ENCODE data around the gene JAG2.

JAG2 gene

DNA sequence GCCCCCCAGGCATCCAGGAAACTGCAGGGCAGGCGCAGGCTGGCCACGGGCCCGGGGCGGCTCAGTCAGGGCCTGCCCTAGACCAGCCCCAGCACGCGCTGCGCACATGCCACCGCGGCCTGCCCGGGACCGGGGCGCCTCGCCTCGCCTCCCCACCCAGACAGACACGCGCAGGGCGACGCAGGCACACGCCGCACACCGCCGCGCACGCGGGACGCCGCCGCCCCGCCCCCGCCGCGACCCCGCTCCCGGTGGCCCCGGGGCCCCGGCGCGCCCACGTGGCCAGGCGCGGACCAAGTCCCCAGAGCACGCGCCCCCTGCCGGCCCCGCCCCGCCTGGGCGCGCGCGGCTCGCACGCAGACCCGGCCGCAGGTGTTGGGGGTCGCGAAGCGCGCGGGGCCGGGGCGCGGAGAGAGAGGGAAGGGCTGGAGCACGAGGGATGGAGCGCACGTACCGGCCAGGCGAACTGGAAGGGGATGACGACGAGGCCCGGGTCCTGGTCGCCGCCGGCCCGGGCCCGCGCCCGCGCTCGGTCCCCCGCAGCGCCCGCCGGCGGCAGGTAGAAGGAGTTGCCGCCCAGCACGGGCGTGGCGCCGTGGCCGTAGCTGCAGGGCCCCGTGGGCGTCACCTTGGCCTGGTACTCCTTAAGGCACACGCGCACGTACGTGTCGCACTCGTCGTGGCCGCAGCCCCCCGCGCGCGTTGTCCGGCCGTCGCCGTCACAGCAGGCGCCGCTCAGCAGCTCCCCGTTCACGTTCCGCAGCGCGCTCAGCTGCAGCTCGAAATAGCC lies 1.1 kb downstream of the JAG2 start:
- TF ChIP-seq EZH2 (IDR thresholded peaks at IDR 0.05): no peak
- no peak for DNase-seq (ENCODE audit: low read depth, low spot score)
- Histone ChIP-seq H3K9ac (ENCODE audit: insufficient read length) (peak overlapping the region; percentile 32), H3K9me3 (ENCODE audit: low read depth, low read length) (no peaks in the 10 kb centered on the region), H3K4me3 (peak overlapping the region; percentile 84), H3K27ac (no peak overlapping the region), H3K36me3 (ENCODE audit: insufficient read depth, low read length) (no peaks in the 10 kb centered on the region)

DNA sequence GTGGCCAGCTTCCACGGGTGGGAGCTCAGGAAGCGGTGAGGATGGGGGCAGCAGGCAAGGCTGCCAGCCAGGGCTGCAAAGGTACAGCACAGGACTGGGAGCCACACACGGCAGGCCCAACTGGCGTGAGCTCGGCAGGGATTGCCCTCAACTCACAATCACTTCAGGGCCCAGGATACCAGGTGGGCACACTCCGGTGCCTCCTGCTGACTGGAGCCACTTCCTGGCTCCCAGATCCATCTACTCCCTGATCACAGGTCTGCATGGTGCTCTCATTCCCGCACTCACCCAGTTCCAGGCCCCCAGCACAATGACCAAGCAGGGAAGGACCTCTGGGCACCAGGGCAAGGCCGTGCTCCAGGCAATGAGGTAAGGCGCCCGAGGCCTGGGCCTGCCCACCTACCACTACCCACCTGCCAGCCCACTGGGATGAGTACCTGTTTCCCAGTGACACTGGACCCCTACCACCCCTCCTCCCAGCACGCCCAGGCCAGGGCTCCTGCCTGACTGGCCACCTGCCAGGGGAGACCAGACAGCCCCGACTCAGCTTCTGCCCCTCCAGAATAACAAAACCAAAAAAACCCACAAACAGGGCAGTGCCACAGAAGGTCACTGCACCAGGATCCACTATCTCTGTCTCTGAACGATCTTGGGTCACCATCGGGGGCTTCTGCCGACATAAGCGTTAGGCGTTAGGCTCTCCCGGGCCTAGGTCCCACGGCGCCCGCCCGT lies 1.8 kb downstream of the JAG2 start:
- Histone ChIP-seq H3K27ac (no peak overlapping the region), H3K9ac (ENCODE audit: insufficient read length) (no peak overlapping the region)

GRCh38 chr14:105165761-105166485 lies 2.7 kb downstream of the JAG2 start:
- DNase-seq (ENCODE audit: low read depth, low spot score): no peak
- Histone ChIP-seq H3K36me3 (ENCODE audit: insufficient read depth, low read length) (no peaks in the 10 kb centered on the region), H3K27ac (no peak overlapping the region), H3K4me3 (no peak overlapping the region), H3K9me3 (ENCODE audit: low read depth, low read length) (no peaks in the 10 kb centered on the region), H3K9ac (ENCODE audit: insufficient read length) (no peak overlapping the region)
- no peak for TF ChIP-seq POLR2AphosphoS5 (IDR thresholded peaks at IDR 0.05; ENCODE audit: borderline replicate concordance, low read depth, low read length)
- no peak for TF ChIP-seq FOXP2 (optimal IDR thresholded peaks at IDR 0.05; ENCODE audit: control extremely low read depth, extremely low read length, insufficient read depth)
- TF ChIP-seq EZH2 (IDR thresholded peaks at IDR 0.05): no peak

More for the DNA sequence above, 1.8 kb downstream of the JAG2 start:
- H3K9me3 ChIP-seq (ENCODE audit: low read depth, low read length): no peaks in the 10 kb centered on the region
- no peak for DNase-seq (ENCODE audit: low read depth, low spot score)
- no peaks in the 10 kb centered on the region for H3K36me3 ChIP-seq (ENCODE audit: insufficient read depth, low read length)
- TF ChIP-seq EZH2 (IDR thresholded peaks at IDR 0.05) (no peak), POLR2AphosphoS5 (IDR thresholded peaks at IDR 0.05; ENCODE audit: borderline replicate concordance, low read depth, low read length) (no peak), FOXP2 (optimal IDR thresholded peaks at IDR 0.05; ENCODE audit: control extremely low read depth, extremely low read length, insufficient read depth) (no peak)
- H3K4me3 ChIP-seq: peak overlapping the region; percentile 61

- H3K9me3 ChIP-seq (ENCODE audit: low read depth, low read length): no peaks in the 10 kb centered on the region
- no peak for DNase-seq (ENCODE audit: low read depth, low spot score)
- no peak overlapping the region for H3K27ac ChIP-seq
- no peak overlapping the region for H3K4me3 ChIP-seq
- H3K36me3 ChIP-seq (ENCODE audit: insufficient read depth, low read length): no peaks in the 10 kb centered on the region
- H3K9ac ChIP-seq (ENCODE audit: insufficient read length): no peak overlapping the region
- TF ChIP-seq POLR2AphosphoS5 (IDR thresholded peaks at IDR 0.05; ENCODE audit: borderline replicate concordance, low read depth, low read length): no peak
- TF ChIP-seq FOXP2 (optimal IDR thresholded peaks at IDR 0.05; ENCODE audit: control extremely low read depth, extremely low read length, insufficient read depth): no peak
- no peak for TF ChIP-seq EZH2 (IDR thresholded peaks at IDR 0.05)
These were observed 3.4 kb downstream of the JAG2 start for GRCh38 chr14:105165134-105165704.

DNA sequence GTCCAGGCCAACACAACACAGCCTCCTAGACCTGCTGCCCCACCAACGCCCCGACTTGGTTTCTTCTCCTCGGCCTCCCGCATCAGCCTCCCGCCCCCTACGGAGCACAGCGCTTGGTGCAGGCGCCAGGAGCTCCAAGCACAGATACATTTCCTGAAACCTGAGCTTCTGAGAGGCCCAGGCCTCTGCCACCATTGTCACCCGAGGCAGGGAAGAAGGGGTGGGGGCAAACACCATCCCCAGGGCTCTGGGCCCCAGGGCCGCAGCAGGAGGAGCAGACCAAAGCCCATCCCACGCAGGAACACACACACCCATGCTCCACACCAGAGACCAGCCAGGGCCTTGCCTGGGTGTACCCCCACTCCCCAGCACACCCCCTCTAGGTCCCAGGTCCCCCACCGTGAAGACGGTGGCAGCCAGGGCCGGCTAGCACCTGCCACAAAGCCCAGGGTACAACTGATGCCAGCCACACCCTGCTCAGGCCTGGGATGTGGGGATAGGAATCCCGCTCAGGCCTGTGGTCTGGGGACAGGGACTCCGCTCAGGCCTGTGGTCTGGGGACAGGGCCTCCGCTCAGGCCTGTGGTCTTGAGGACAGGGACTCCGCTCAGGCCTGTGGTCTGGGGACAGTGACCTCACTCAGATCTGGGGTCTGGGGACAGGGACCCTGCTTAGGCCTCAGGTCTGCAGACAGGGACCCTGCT lies 5.4 kb downstream of the JAG2 start:
- TF ChIP-seq POLR2AphosphoS5 (IDR thresholded peaks at IDR 0.05; ENCODE audit: borderline replicate concordance, low read depth, low read length): no peak
- no peak for TF ChIP-seq EZH2 (IDR thresholded peaks at IDR 0.05)
- no peak for TF ChIP-seq FOXP2 (optimal IDR thresholded peaks at IDR 0.05; ENCODE audit: control extremely low read depth, extremely low read length, insufficient read depth)
- H3K9ac ChIP-seq (ENCODE audit: insufficient read length): no peak overlapping the region
- H3K9me3 ChIP-seq (ENCODE audit: low read depth, low read length): no peaks in the 10 kb centered on the region
- no peak overlapping the region for H3K4me3 ChIP-seq
- no peaks in the 10 kb centered on the region for H3K36me3 ChIP-seq (ENCODE audit: insufficient read depth, low read length)
- DNase-seq (ENCODE audit: low read depth, low spot score): no peak
- H3K27ac ChIP-seq: no peak overlapping the region

- H3K27ac ChIP-seq: no peak overlapping the region
- H3K9me3 ChIP-seq (ENCODE audit: low read depth, low read length): no peaks in the 10 kb centered on the region
- no peak overlapping the region for H3K9ac ChIP-seq (ENCODE audit: insufficient read length)
- TF ChIP-seq FOXP2 (optimal IDR thresholded peaks at IDR 0.05; ENCODE audit: control extremely low read depth, extremely low read length, insufficient read depth): no peak
- no peak for TF ChIP-seq EZH2 (IDR thresholded peaks at IDR 0.05)
- TF ChIP-seq POLR2AphosphoS5 (IDR thresholded peaks at IDR 0.05; ENCODE audit: borderline replicate concordance, low read depth, low read length): no peak
- no peak overlapping the region for H3K4me3 ChIP-seq
- no peaks in the 10 kb centered on the region for H3K36me3 ChIP-seq (ENCODE audit: insufficient read depth, low read length)
- DNase-seq (ENCODE audit: low read depth, low spot score): no peak
These were observed 6.0 kb downstream of the JAG2 start for GRCh38 chr14:105162669-105162979.

DNA sequence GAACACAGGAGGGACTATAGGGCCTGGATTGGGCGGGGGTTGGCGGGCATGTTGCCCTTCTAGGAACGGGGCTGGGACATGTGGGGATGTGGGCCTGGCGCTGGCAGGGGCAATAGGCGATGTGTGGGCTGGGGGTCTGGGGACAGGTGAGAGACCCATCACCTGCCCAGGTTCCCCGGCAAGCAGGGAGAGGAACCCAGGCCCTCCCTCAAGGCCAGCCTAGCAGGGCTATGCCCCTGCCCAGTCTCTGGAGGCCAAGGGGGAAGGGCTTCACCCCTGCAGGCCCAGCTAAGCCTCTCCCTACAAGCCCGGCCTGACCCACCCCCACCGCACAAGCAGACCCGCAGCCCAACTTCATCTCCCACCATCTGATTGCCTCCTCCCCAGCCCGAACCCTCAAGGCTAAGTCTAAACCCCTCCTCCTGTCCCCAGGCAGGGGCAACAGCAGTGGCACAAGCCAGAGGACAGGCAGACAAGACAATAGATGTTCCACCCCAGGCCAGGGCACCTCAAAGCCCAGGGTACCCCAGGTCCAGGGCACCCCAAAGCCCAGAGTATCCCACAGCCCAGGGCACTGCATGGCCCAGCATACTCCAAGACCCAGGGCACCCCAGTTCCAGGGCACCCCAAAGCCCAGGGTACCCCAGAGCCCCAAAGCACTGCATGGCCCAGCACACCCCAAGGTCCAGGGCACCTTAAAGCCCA lies 6.5 kb downstream of the JAG2 start:
- no peak overlapping the region for H3K4me3 ChIP-seq

More for the DNA sequence above, 6.5 kb downstream of the JAG2 start:
- TF ChIP-seq FOXP2 (optimal IDR thresholded peaks at IDR 0.05; ENCODE audit: control extremely low read depth, extremely low read length, insufficient read depth) (no peak), POLR2AphosphoS5 (IDR thresholded peaks at IDR 0.05; ENCODE audit: borderline replicate concordance, low read depth, low read length) (no peak), EZH2 (IDR thresholded peaks at IDR 0.05) (no peak)
- H3K9ac ChIP-seq (ENCODE audit: insufficient read length): no peak overlapping the region
- no peaks in the 10 kb centered on the region for H3K9me3 ChIP-seq (ENCODE audit: low read depth, low read length)
- H3K27ac ChIP-seq: no peak overlapping the region
- DNase-seq (ENCODE audit: low read depth, low spot score): no peak
- H3K36me3 ChIP-seq (ENCODE audit: insufficient read depth, low read length): no peaks in the 10 kb centered on the region
